HT-29 (cell line): ENCODE data around the gene FILIP1L. TPM values are rescaled to one million over a fixed set of nuclear protein-coding genes. Genes with fewer than 3 reads are reported as not detected.

Experiments
- DNase-seq: peaks from one replicate; pipeline ENCODE4 v3.0.0-alpha.2; 2015; ENCODE audit warnings: low spot score
- total RNA-seq: library from RNA; depleted of rRNA; stranded (reverse); fragments of >200 nt; shearing (Covaris generic); gene quantifications from 2 replicates; pipeline ENCODE4 v1.2.3, GENCODE V29; 2014; rRNA removed

FILIP1L gene
- 1.2 and 1.8 TPM in 2 replicates for total RNA-seq

- DNase-seq = no peak
These were observed at the start of gene FILIP1L for GRCh38 chr3:100114413-100115030. Gene FILIP1L (minus strand): TSS chr3:100114501.

- no peak for DNase-seq
These were observed 49.5 kb upstream of the FILIP1L start for GRCh38 chr3:100163787-100164186.

GRCh38 chr3:100160521-100160920 lies 46.2 kb upstream of the FILIP1L start:
- no peak for DNase-seq

GRCh38 chr3:100159331-100160153 lies 45.2 kb upstream of the FILIP1L start:
- no peak for DNase-seq

- no peak for DNase-seq
These were observed 44.6 kb upstream of the FILIP1L start for GRCh38 chr3:100158918-100159330.

GRCh38 chr3:100157685-100158084 lies 43.4 kb upstream of the FILIP1L start:
- DNase-seq = no peak

- no peak for DNase-seq
These were observed 41.3 kb upstream of the FILIP1L start for GRCh38 chr3:100155590-100155989.

- no peak for DNase-seq
These were observed 40.8 kb upstream of the FILIP1L start for GRCh38 chr3:100155128-100155527.

GRCh38 chr3:100154171-100154570 lies 39.9 kb upstream of the FILIP1L start:
- DNase-seq = no peak

GRCh38 chr3:100151024-100151707 lies 36.9 kb upstream of the FILIP1L start:
- no peak for DNase-seq

- DNase-seq = no peak
These were observed 36.2 kb upstream of the FILIP1L start for GRCh38 chr3:100150473-100150872.

GRCh38 chr3:100149713-100150415 lies 35.6 kb upstream of the FILIP1L start:
- no peak for DNase-seq

- no peak for DNase-seq
These were observed 34.8 kb upstream of the FILIP1L start for GRCh38 chr3:100149130-100149529.

- no peak for DNase-seq
These were observed 30.1 kb upstream of the FILIP1L start for GRCh38 chr3:100144255-100144866.

- DNase-seq = no peak
These were observed 27.3 kb upstream of the FILIP1L start for GRCh38 chr3:100141586-100141985.

- no peak for DNase-seq
These were observed 26.7 kb upstream of the FILIP1L start for GRCh38 chr3:100140976-100141375.

GRCh38 chr3:100136921-100137320 lies 22.6 kb upstream of the FILIP1L start:
- no peak for DNase-seq

- no peak for DNase-seq
These were observed 16.9 kb upstream of the FILIP1L start for GRCh38 chr3:100131241-100131640.

GRCh38 chr3:100129941-100130340 lies 15.6 kb upstream of the FILIP1L start:
- DNase-seq = no peak

GRCh38 chr3:100128565-100128964 lies 14.3 kb upstream of the FILIP1L start:
- no peak for DNase-seq

GRCh38 chr3:100127792-100128191 lies 13.5 kb upstream of the FILIP1L start:
- DNase-seq = no peak
